ENCODE data around the gene BHLHE41. TPM values are rescaled to one million over a fixed set of nuclear protein-coding genes. Genes with fewer than 3 reads are reported as not detected.

The BHLHE41 gene
- total RNA-seq, 1 experiment from 2014 or later, result 7.6 TPM

DNA sequence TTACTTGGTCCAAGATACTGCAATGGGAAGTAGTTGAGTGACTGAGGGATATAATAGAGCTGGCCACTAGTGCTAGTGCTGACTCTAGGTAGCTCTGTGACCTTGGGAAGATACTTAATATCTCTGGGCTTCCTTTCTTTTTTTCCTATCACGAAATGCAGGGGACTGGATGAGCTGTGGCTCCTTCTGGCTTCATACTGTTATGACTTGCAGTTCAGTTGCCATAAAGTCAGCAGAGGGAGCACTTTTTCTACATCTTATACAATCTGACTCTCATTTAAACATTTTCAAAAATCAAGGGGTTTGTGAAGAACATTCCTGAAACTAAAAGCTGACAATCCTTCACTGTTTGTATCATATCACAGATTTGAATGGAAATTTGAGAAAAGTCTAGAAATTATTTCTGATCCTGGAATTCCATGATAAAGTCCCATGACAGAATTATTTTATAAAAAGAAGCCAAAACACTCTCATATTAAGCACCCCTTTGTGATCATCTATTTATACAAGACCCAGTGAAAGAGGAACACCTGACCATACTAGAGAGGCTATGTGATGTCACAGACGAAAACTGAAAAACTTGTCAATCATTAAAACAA lies 5.3 kb downstream of the BHLHE41 start (continued):
- TF ChIP-seq GTF2I (CRISPR knock-in tag; conservative IDR thresholded peaks at IDR 0.05) (no peak), TCF7 (CRISPR knock-in tag; IDR thresholded peaks at IDR 0.05; ENCODE audit: low read depth) (no peak), SMAD4 (CRISPR knock-in tag; IDR thresholded peaks at IDR 0.05) (no peak)

DNA sequence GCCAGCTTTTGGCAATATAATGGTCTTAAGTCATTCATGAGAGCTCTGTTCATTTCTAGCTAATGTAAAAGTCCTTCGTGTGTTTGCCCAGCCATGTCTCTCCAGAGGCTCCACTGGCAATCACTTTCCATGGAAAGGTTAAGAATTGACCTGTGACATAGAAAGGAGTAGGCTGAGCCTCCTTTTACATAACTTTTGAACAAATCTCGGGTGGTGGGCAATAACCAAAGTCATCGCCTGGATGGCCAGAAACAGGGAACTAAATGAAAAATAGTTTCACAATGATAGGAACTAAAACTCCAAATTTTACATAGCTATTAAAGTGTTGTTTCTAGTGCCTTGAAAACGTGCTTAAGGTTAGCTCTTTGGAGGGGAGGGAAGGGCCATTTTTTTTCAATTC lies 6.5 kb downstream of the BHLHE41 start:
- Mint-ChIP-seq H3K4me3 (no peak overlapping the region), H3K27me3 (ENCODE audit: low read depth) (peaks cover 52% of the 10 kb centered on the region), H3K36me3 (no peaks in the 10 kb centered on the region), H3K9me3 (no peaks in the 10 kb centered on the region), H3K4me1 (peaks cover 53% of the 10 kb centered on the region), H3K27ac (no peak overlapping the region)
- TF ChIP-seq, protein P1, sequence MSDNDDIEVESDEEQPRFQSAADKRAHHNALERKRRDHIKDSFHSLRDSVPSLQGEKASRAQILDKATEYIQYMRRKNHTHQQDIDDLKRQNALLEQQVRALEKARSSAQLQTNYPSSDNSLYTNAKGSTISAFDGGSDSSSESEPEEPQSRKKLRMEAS (CRISPR knock-in tag; IDR thresholded peaks at IDR 0.05), result no peak
- TF ChIP-seq ZNF396 (CRISPR knock-in tag; IDR thresholded peaks at IDR 0.05; ENCODE audit: borderline replicate concordance) (no peak), CTCF (IDR thresholded peaks at IDR 0.05) (no peak)
- TF ChIP-seq, protein P2, sequence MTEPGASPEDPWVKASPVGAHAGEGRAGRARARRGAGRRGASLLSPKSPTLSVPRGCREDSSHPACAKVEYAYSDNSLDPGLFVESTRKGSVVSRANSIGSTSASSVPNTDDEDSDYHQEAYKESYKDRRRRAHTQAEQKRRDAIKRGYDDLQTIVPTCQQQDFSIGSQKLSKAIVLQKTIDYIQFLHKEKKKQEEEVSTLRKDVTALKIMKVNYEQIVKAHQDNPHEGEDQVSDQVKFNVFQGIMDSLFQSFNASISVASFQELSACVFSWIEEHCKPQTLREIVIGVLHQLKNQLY (CRISPR knock-in tag; IDR thresholded peaks at IDR 0.05), result no peak
- ATAC-seq, result no peak
- ChIA-PET CTCF (interaction anchor here (1.2 to 2.1 kb wide), 4 partner anchors 86 to 583 kb away, joined by 3 to 13 read pairs (median 6); no protein-coding TSS in a partner anchor), POLR2A (interaction anchor here (0.7 kb wide), 1 partner anchor 375 kb away, joined by 3 read pairs; no protein-coding TSS in a partner anchor)
- DNase-seq (ENCODE audit: low spot score), result no peak

DNA sequence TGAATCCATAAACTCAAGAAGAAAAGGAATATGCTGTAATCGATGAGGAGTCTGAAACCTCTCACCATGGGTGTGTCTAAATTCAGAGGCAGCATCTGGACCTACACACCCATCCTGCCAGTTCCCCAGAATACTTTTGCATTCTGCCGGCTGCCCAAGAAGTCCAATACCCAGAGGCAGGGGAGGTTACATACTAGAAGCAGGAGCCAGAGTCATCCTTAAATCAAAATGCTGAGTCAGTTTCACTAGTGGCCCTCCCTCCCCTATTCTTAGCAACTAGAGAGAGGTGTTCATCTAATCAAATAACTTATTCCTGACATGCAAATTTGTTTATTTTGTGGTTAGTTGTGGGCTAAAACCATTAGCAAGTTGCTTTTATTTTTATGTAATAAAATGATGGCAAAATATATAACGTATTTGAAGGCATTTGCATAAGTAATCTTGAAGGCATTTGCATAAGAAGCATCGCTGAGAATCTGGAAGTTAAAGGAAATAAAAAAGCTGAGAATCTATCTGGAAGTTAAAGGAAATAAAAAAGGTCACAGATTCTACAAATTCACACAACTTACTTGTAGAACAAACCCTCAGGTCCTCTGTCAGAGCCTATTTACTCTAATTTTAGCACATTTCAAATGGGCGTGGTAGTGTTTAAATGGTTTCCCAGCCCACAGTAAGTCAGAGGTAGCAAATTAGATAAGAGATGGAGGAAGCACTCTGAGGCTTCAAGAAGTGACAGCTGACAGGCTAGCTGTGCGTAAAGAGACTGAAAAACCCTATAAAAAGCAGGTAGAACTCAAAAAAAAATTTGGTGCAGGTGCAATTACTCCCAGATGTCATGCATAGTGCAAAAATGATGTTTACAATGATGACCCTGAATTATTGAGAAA lies 7.8 kb downstream of the BHLHE41 start:
- Mint-ChIP-seq H3K36me3 (no peaks in the 10 kb centered on the region), H3K4me1 (peaks cover 60% of the 10 kb centered on the region), H3K27ac (no peak overlapping the region), H3K4me3 (no peak overlapping the region), H3K9me3 (no peaks in the 10 kb centered on the region), H3K27me3 (ENCODE audit: low read depth) (peaks cover 43% of the 10 kb centered on the region)
- DNase-seq (ENCODE audit: low spot score) (no peak), ATAC-seq (no peak)
- CTCF ChIA-PET, result no interaction called here
- POLR2A ChIA-PET, result no interaction called here
- TF ChIP-seq AR (CRISPR knock-in tag; IDR thresholded peaks at IDR 0.05) (no peak), ZNF396 (CRISPR knock-in tag; IDR thresholded peaks at IDR 0.05; ENCODE audit: borderline replicate concordance) (no peak), ZNF532 (CRISPR knock-in tag; IDR thresholded peaks at IDR 0.05; ENCODE audit: borderline replicate concordance) (no peak), SOX15 (CRISPR knock-in tag; IDR thresholded peaks at IDR 0.05) (no peak), NR2C2 (CRISPR knock-in tag; IDR thresholded peaks at IDR 0.05) (no peak)
- TF ChIP-seq, protein P3, sequence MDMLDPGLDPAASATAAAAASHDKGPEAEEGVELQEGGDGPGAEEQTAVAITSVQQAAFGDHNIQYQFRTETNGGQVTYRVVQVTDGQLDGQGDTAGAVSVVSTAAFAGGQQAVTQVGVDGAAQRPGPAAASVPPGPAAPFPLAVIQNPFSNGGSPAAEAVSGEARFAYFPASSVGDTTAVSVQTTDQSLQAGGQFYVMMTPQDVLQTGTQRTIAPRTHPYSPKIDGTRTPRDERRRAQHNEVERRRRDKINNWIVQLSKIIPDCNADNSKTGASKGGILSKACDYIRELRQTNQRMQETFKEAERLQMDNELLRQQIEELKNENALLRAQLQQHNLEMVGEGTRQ (CRISPR knock-in tag; IDR thresholded peaks at IDR 0.05), result no peak
- TF ChIP-seq, protein P4, sequence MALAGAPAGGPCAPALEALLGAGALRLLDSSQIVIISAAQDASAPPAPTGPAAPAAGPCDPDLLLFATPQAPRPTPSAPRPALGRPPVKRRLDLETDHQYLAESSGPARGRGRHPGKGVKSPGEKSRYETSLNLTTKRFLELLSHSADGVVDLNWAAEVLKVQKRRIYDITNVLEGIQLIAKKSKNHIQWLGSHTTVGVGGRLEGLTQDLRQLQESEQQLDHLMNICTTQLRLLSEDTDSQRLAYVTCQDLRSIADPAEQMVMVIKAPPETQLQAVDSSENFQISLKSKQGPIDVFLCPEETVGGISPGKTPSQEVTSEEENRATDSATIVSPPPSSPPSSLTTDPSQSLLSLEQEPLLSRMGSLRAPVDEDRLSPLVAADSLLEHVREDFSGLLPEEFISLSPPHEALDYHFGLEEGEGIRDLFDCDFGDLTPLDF (CRISPR knock-in tag; IDR thresholded peaks at IDR 0.05), result no peak
- TF ChIP-seq, protein P5, sequence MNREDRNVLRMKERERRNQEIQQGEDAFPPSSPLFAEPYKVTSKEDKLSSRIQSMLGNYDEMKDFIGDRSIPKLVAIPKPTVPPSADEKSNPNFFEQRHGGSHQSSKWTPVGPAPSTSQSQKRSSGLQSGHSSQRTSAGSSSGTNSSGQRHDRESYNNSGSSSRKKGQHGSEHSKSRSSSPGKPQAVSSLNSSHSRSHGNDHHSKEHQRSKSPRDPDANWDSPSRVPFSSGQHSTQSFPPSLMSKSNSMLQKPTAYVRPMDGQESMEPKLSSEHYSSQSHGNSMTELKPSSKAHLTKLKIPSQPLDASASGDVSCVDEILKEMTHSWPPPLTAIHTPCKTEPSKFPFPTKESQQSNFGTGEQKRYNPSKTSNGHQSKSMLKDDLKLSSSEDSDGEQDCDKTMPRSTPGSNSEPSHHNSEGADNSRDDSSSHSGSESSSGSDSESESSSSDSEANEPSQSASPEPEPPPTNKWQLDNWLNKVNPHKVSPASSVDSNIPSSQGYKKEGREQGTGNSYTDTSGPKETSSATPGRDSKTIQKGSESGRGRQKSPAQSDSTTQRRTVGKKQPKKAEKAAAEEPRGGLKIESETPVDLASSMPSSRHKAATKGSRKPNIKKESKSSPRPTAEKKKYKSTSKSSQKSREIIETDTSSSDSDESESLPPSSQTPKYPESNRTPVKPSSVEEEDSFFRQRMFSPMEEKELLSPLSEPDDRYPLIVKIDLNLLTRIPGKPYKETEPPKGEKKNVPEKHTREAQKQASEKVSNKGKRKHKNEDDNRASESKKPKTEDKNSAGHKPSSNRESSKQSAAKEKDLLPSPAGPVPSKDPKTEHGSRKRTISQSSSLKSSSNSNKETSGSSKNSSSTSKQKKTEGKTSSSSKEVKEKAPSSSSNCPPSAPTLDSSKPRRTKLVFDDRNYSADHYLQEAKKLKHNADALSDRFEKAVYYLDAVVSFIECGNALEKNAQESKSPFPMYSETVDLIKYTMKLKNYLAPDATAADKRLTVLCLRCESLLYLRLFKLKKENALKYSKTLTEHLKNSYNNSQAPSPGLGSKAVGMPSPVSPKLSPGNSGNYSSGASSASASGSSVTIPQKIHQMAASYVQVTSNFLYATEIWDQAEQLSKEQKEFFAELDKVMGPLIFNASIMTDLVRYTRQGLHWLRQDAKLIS (CRISPR knock-in tag; IDR thresholded peaks at IDR 0.05; ENCODE audit: borderline replicate concordance), result no peak

Data from WTC11 (cell line).